DMS114 treated with DMSO at 0.1 percent for 48 hours (cell line): Measurements from ENCODE around the gene NAMPT.
"Not testable (repeated sequence)": the region's sequence is repeated elsewhere in the genome, so short reads cannot be mapped to it uniquely, and the experiment has no call there.

Source experiments
- DNase-seq: peaks from one replicate; lab custom pipeline; 2025; ENCODE audit not compliant: unreplicated experiment; lab: John Stamatoyannopoulos, UW

The NAMPT gene

DNA sequence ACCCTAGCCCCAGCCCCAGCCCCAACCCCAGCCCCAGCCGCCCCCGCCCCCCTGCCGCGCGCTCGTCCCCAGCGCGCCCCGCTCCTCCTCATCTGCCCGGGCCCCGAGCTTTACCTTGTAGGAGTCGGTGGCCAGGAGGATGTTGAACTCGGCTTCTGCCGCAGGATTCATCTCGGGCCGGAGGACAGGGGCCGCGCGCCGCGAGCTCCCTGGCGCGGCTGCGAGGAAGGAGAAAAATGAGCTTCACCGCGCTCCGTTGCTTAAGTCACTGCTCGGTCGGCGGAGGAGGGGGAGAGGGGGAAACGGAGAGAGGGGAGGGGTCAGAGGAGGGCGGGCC is at the start of gene NAMPT:
Gene NAMPT (minus strand): TSS at position 270 of the 337 bp plus-strand sequence. CDS start 99 bp downstream, at position 171.
- DNase-seq: no peak

DNA sequence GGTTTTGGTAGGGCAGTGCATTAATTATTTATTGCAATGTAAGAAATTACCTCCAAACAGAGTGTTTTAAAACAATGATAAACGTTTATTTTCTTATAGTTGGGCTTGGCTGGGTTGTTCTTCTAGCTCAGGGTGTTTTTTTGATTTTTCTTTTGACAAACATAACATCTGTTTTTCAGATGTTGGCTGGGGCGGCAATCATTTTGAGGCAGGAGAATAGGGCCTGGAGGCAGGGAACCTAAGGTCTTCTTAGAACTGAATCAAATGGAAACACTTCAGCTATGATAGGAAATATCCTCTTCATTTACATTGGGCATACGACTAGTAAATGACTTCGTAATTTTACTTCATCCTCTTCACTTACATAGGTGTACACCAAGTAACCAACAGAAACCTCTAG is 47.4 kb upstream of the NAMPT start:
- DNase-seq: no peak

DNA sequence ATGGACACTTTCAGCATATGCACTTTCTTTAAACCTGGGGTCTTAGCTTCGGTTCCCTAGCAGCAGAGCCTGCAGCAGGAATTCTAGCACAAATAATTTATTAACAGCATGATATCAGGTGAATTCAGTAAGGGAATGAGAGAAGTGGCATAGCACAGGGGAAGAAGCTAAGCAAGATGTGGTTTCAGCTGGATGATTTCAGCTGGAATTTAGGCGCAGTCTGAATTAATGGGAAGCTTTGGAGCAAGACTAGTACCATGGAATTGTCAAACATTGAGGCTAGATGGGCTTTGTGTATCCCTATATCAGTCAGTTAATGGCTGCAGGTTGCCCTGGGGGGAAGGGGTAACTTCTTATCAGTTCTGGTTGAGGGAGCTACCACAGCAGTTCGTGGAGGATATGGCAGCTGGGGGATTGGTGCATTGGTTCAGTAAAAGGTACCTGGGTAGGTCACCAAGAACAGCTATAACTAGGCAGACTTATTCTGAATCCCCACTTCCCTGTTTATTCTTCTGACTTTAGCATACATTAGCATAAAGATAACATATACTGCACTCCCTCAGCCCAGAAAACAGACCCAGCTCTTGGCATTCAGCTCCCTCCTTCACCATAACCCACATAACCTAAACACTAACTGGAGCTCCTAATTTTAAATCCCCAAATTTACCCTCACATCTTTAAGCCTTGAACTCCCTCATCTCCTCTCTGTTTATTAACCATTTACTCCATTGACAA is 46.8 kb upstream of the NAMPT start:
- DNase-seq: no peak

DNA sequence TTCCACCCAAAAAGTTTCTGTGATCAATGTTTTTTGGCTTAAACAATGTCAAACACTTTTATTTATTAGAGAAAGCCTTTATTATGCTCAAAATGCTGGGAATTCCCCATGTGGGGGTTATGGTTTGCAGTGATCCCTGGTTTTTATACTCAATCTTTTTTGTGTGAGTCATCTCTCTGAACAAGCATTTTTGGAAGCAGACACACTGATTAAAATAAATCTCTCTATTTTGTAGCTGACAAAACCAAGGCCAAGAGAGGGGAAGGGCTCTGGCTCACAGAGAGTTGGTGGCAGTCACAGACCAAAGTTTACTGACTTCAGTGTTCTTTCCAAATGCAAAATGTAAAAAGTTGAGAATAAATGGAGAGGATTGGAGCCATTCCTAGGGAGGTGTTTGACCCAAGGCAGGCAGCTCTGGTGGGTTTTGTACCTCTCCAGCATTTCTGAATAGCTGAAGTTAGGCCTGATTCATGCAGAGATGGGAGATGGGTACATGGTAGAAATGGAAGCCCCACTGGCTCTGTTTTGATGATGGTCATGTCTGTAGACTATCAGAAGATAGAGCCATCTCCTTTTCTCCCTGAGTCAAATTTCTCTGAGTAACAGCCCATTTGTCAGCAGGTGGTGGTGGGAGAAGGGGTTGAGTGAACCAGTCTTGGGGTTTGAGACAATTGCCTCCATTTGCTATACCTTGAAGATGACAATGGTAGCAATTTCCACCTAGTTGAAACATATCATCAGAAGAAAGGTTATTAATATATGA is 45.4 kb upstream of the NAMPT start:
- DNase-seq: no peak

DNA sequence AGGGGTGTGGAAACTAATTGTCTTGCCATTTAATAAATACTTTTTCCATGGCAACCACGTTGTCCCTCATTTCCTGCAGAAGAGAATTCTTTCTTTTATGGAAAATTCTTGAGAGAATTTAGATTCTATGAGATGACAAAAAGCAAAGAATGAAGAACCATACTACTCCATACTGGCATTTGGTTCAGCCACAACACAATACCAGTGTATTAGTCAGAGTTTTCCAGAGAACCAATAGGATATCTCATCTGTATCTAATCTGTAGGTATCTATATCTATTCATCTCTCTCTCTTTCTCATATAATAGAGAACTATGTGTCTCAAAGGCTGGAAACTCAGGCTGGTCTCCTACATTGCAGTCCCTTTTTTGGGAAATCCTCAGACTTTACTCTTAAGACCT is 44.6 kb upstream of the NAMPT start:
- no peak for DNase-seq

DNA sequence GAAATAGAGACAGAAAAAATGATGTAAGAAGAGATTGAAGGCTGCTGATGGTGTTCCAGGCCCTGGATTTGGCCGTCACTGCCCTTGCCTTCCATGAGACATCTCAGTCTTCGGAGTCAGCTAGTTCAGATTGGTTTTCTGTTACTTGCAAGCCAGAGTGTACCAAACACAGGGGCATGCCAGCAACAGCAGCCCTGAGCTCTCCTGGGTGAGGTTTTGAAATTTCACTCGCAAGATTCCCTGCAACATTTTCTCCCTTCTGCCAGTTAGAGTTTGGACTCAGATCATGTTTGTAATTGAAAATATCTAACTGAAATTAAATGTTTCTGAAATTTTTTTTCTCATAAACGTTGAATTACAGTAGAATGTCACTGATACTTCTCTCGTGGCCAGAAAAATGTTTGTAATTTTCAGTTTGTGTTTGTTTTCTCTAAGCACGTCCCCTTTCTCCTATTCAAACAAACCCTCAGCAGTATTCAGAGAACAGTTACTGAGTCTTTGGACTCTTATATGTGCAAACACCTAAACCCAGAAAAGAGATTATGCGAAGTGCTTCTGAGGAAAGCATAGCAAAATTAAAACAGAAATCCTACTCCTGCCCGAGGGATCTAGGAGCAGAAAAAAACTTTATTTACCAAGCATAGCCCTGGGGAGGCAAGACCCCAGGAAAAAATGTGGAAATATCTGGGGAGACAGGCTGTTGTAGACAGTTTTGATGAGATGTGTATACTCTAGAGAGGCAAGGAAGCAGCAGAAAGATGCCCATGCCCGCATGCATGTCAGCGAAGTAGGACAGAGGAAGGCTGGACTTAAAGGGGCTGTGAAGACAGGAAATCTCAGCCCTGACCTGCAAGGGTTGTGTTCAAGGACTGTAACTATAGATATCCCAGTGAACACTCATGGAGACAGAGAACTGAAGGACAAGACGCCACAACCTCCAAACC is 43.0 kb upstream of the NAMPT start:
- DNase-seq: no peak

DNA sequence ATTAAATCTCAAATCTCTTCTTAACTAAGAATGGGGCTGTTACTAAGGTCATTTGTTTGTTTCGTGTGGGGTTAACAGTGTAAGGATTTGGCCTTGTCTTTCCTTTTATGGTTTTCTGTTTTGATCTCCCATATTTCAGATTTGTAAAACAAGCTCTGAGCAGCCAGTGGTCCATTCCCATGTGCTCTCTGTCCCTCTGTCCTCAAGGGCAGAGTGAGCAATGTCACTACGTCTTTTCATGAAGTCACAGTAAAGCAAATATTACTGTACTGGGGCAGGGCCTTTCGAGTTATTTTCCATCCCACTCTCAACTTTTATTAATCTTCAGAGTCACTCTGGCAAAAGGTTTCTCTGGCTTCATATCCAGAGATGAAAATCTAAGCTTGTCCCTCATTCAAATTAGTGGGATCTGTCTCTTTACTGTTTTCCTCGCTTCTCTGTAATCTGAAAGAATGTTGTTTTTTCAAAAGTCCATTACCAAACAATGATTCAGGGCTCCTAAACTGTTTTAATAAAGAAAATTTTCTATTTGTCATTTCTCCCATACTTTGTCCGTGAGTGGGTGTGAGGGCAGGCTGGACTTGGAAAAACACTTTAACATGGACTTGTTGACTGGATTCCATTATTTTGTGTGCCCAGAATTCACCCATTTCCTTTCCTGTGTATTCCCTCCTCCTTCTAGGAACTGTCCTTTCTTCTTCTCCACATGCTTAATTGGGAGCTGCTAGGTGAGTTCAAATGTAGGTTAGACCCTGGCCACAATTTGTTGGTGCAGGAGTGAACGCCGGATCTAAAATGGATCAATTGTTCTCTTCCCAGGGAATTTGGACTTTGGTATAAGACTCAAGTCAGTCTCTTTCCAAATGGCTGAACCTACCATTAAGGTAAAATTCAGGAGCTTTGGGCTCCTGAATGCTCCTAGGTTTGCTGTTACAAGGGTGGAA is 42.1 kb upstream of the NAMPT start:
- DNase-seq: no peak

DNA sequence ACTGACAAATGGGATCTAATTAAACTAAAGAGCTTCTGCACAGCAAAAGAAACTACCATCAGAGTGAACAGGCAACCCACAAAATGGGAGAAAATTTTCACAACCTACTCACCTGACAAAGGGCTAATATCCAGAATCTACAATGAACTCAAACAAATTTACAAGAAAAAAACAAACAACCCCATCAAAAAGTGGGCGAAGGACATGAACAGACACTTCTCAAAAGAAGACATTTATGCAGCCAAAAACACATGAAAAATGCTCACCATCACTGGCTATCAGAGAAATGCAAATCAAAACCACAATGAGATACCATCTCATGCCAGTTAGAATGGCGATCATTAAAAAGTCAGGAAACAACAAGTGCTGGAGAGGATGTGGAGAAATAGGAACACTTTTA is 39.7 kb upstream of the NAMPT start:
- DNase-seq: not testable (repeated sequence)

DNA sequence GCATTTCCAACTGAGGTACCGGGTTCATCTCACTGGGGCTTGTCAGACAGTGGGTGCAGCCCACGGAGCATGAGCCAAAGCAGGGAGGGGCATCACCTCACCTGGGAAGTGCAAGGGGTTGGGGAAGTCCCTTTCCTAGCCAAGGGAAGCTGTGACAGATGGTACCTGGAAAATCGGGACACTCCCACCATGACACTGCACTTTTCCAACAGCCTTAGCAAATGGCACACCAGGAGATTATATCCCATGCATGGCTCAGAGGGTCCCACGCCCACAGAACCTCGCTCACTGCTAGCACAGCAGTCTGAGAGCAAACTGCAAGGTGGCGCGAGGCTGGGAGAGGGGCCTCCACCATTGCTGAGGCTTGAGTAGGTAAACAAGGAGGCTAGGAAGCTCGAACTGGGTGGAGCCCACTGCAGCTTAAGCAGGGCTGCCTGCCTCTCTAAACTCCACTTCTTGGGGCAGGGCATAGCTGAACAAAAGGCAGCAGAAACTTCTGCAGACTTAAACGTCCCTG is 35.5 kb upstream of the NAMPT start:
- not testable (repeated sequence) for DNase-seq

DNA sequence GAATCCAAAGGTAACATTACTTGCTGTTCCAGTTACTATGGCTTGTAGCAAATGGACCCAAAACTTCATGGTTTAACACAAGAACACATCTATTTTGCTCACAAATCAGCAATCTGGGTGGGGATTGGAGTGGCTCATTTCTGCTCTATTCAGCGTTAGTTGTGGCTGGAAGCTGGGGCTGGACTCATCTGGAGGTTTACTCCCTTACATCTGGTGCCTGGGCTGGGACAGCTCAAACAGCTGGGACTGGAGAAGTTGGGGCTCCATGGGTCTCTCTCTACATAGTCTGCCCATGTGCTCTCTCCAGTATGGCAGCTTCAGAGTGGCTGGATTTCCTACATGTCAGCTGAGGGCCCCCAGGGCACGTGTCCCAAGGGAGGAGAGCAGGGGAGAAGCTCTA is 33.7 kb upstream of the NAMPT start:
- no peak for DNase-seq

DNA sequence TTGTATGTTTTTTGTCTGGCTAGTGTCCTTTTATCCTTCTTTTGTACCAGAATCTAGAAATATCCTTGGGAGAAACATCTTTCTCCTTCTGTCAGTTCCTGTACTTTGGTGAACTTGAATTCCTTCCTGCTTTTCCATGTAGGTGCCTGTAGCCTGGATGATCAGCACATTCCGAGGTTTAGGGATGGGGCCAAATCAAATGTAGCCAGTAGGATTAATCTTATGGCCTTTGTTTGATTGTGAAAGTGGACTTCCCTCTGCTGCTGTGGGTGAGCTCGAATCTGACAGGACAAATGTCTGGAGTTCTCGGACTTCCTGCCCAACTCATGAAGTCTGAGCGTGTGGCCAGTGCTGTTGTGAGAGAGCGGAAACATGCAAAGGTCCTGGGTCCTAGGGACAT is 33.2 kb upstream of the NAMPT start:
- no peak for DNase-seq

DNA sequence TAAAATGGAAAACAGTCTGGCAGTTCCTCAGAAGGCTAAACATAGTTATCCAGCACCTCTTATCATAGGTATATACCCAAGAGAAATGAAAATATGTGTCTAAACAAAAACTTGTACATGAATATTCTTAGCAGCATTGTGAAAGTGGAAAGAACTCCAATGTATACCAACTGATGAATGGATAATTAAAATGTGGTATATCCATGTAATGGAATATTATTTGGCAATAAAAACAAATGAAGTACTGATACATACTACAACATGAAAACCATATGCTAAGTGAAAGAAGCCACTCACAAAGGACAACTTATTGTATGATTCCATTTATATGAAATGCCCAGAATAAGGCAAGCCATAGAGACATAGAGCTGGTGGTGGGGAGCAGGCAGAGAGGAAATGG is 32.2 kb upstream of the NAMPT start:
- DNase-seq: no peak

DNA sequence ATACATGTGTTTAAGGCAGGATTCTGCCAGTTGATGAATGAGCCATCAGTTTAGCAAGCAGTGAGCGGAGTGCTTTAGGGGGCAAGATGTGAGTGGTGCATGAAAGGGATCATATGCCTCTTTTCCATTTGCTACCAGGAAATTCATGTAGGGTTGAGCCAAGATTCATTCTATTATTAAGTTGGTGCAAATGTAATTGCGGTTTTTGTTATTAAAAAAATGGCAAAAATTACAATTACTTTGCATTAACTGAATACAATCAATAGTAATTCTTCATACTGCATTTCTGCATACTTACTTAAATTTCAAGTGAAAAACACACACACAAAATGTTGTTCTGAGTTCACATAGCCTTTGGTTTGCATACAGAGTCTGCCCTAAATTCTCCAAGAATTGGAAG is 30.1 kb upstream of the NAMPT start:
- no peak for DNase-seq

DNA sequence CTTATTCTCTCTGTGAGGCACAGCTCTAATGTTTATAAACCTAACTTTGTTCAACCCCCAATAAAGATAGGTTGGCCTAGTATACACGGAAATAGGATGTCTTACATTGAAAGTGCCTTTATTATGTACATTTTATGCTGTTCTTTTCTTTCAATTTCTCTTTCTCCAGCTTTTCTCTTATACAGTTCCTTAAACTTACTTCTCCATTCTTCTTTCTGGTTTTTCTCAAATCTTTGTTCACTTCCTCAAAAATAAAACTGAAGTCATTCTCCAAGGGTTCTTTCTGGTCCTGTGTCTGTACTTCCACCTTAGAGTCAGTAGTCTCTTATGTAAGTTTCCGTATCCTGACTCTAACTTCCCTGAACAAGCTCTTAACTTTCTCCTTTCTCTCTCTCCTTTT is 29.2 kb upstream of the NAMPT start:
- DNase-seq: no peak

DNA sequence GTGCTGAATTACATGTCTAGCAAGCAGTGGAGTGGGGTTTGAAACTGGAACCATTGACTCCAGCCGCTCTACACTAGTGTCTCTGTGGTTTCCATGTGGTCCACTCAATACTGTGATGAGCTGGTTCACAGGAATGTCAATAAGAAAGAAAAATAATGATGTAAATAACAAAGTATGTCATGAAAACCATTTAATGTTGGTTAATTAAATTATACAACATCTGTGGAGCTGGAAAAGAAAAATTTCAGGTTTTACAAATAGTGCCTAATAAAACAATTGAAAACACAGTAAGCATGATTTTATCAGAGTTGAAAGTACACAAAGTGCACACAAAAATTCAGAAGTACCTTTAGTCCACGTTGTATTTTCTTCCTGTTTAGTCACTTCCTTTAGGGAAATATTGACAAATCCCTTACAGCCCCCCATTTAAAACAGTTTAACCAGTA is 28.7 kb upstream of the NAMPT start:
- no peak for DNase-seq

DNA sequence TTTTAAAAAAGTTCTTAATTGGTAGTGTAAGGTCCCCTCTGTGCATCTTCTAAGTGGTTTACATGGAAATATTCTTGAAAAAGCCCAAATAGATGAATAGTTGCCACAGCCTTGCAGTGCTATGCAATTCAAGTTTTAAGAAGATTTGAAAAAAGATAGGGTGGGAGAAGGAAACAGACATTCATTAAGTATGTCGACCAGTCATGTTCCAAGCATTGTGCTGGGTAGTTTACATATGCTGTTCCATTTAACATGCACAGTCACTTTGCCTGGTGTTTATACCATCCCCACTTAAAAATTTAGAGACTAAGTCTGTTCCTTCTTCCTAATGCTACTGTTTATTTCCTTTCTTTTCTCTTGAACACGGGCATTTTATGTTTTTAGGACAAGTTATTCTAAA is 28.1 kb upstream of the NAMPT start:
- no peak for DNase-seq

DNA sequence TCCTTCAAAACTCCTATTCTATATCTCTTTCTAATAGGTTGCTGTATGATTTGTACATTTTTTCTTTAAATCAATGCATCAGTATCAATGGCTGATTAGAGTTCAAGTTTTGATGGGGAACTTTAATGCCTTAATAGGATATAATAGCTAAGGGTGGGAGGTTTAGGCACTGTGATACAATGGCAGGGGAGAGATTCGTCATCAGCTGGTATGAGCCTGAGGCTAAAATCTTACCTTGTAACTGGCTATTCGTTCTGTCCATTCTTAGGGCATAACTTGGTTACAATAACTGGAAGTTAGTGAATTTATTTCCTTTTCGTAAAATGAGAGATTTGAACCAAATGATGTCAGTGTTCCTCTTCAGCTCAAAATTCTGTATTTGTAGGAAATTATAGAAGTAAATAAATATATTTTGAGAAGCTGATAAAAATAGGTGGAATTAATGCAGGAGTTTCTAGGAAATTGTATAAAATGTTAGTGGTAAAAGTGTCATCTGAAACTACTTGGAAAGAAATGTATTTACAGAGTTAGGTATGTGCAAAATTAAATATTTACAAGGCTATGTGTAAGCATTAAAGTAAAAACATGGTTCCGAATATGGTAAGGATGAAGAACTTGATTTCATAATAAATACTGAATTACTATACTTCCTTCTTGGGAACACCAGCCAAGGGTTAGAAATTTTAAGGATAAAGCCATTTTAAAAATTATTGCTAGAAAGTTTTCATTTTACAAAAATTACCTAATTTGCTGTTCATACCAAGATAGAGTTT is 27.5 kb upstream of the NAMPT start:
- no peak for DNase-seq

DNA sequence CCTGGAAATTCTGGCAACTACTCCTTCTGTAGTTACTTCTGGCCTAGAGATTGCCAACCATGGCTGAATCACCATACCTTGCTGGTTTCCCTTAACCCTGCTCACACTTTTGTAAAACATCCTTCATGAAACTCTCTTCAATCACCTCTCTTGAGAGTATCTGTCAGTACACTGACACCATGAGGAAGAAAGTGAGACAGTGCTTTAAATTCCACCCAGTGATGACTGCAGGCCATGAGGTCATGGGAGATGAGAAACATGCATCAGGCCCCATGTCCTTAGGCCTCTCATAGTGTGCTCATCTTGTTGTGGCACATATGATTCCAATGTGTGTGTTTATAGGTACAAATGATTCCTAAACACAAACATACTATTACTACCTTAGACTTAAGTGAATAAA is 24.6 kb upstream of the NAMPT start:
- DNase-seq: no peak

DNA sequence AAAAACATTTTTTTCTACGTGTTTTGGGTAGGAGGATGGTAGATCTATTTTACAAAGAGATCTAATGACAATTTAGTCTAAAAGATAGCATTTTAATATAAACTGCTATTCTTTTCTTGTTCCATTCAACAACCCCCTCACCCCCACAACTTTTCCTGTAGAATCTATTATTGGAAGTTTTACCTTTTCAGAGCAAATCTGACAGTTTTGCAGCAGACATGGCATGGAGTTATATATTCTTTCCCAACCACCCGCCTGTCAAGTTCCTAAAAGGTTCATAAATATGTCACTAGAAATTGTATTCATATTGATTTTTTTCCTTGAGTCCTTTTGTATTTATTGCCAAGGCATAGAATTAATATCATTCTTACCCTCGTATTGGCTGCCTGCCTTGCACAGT is 21.5 kb upstream of the NAMPT start:
- DNase-seq: no peak

DNA sequence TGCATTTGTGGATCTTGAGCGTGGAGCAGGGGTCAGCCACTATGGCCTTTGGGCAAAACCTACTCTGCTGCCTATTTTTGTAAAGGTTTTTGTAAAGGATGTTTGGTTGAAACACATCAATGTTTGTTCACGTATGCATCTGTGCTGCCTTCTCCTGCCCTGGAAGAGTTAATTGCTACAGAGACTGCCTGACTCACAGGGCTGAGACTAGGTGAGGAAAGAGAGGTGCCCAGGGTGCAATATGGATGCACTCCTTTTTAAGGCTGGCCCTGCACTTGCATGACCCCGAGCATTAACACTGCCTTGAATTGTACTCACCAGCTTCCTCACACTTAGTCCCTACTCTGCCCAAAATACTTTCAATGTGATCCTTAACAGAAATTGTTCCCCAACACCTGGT is 20.9 kb upstream of the NAMPT start:
- no peak for DNase-seq
